PFSK-1 (cell line): ENCODE measurements around the gene ITGA1.

Experiments
- POLR2AphosphoS5 ChIP-seq: IDR thresholded peaks from 2 replicates; pipeline ENCODE4 v1.6.1; 2012; ENCODE audit warnings: low read depth, mild to moderate bottlenecking, control low read depth, low read length, moderate library complexity
- SIN3A ChIP-seq: IDR thresholded peaks from 2 replicates; pipeline ENCODE4 v1.6.1; 2012; ENCODE audit warnings: mild to moderate bottlenecking, low read length, moderate library complexity, borderline replicate concordance; ENCODE audit not compliant: insufficient read depth
- TF ChIP-seq, protein P1 (sequence below), 2 experiments: IDR thresholded peaks; 2 replicates each; pipeline versions ENCODE4 v1.6.1 to v1.8.0; 2011 to 2012; ENCODE audit warnings: low read depth in 2 of 2, low read length in 2 of 2, control low read depth in 1 of 2, inconsistent platforms in 1 of 2, mild to moderate bottlenecking in 1 of 2, moderate library complexity in 1 of 2; ENCODE audit not compliant: insufficient read depth in 1 of 2

DNA sequence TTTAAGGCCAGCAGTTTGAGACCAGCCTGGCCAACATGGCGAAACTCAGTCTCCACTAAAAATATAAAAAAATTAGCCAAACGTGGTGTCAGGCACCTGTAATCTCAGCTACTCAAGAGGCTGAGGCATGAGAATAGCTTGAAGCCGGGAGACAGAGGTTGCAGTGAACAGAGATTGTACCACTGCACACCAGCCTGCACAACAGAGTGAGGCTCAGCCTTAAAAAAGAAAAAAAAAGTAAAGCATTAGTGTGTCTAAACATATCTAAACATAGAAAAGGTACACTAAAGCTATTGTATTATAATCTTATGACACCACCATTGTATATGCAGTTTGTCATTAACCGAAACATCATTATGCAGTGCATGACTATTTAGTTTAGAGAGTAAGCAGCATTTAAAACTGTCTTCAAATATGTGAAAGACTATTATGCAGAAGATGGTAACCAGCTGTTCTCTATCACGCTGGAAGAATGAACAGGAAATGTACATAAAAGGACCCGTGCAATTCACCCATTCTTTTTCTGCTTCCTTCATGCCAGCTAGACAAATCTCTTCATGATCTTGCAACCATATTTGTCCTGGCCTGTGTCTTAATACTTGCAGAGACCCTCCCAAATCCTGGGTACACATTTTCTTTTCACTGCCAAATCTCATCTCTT is 58.6 kb downstream of the ITGA1 start:
- TF ChIP-seq POLR2AphosphoS5 (no peak), SIN3A (no peak)
- TF ChIP-seq, protein P1, sequence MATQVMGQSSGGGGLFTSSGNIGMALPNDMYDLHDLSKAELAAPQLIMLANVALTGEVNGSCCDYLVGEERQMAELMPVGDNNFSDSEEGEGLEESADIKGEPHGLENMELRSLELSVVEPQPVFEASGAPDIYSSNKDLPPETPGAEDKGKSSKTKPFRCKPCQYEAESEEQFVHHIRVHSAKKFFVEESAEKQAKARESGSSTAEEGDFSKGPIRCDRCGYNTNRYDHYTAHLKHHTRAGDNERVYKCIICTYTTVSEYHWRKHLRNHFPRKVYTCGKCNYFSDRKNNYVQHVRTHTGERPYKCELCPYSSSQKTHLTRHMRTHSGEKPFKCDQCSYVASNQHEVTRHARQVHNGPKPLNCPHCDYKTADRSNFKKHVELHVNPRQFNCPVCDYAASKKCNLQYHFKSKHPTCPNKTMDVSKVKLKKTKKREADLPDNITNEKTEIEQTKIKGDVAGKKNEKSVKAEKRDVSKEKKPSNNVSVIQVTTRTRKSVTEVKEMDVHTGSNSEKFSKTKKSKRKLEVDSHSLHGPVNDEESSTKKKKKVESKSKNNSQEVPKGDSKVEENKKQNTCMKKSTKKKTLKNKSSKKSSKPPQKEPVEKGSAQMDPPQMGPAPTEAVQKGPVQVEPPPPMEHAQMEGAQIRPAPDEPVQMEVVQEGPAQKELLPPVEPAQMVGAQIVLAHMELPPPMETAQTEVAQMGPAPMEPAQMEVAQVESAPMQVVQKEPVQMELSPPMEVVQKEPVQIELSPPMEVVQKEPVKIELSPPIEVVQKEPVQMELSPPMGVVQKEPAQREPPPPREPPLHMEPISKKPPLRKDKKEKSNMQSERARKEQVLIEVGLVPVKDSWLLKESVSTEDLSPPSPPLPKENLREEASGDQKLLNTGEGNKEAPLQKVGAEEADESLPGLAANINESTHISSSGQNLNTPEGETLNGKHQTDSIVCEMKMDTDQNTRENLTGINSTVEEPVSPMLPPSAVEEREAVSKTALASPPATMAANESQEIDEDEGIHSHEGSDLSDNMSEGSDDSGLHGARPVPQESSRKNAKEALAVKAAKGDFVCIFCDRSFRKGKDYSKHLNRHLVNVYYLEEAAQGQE (IDR thresholded peaks at IDR 0.05; ENCODE audit: insufficient read depth in 1 of 2, low read depth in 2 of 2, low read length in 2 of 2), result no peak
